ENCODE results near the gene GIT2. TPM values are rescaled to one million over a fixed set of nuclear protein-coding genes. Genes with fewer than 3 reads are reported as not detected.
"Not testable (repeated sequence)": the region's sequence is repeated elsewhere in the genome, so short reads cannot be mapped to it uniquely, and the experiment has no call there.

GIT2 gene
- total RNA-seq, 2 donors from 2014 or later = 24.8 to 26.8 TPM

DNA sequence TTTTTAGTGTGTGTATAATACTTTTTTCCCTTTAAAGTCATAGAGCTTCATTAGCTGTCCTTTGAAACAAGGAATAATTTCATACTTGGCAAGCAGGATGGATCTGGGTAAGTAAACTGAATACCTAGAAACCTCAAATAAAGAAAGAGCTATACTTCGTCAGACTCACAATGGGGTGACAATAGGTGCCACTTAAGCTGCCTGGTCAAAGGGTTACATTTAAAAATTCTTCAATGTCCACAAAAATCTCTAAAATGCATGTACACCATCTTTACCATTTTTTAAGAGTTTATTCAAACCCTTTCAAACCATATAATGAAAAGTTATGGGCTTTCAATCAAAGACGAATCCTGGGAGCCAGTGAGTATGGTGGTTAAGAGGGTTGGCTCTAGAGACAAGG lies 3.1 kb downstream of the GIT2 start:
- Histone ChIP-seq H3K27ac (no peak overlapping the region), H3K4me1 (peaks cover 0 to 27% of the 10 kb centered on the region in 2 donors), H3K36me3 (peaks cover 16% of the 10 kb centered on the region), H3K4me3 (no peak overlapping the region), H3K9me3 (no peaks in the 10 kb centered on the region), H3K27me3 (no peaks in the 10 kb centered on the region)
- no peak for DNase-seq (ENCODE audit: low spot score)
- TF ChIP-seq, protein P1, sequence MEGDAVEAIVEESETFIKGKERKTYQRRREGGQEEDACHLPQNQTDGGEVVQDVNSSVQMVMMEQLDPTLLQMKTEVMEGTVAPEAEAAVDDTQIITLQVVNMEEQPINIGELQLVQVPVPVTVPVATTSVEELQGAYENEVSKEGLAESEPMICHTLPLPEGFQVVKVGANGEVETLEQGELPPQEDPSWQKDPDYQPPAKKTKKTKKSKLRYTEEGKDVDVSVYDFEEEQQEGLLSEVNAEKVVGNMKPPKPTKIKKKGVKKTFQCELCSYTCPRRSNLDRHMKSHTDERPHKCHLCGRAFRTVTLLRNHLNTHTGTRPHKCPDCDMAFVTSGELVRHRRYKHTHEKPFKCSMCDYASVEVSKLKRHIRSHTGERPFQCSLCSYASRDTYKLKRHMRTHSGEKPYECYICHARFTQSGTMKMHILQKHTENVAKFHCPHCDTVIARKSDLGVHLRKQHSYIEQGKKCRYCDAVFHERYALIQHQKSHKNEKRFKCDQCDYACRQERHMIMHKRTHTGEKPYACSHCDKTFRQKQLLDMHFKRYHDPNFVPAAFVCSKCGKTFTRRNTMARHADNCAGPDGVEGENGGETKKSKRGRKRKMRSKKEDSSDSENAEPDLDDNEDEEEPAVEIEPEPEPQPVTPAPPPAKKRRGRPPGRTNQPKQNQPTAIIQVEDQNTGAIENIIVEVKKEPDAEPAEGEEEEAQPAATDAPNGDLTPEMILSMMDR (IDR thresholded peaks at IDR 0.05) = no peak

DNA sequence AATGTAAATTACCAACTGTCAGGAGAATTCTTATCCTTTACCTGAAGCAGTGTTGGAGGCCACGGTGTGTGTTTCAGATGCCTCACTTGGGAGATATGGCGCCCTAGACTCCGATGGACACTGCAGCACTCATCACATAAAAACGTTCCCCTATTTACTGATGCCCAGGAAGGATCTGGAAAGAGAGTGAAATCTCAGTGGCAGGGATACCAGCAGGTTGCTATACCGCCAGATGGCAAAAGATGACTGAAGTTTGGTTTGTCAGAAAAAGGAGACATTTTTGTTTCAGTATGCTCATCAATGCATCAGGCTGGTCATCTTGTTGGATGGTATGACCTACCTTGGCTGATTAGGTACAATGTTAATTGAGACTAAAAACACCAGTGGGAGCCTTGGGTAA lies 4.6 kb downstream of the GIT2 start:
- Histone ChIP-seq H3K36me3 (peaks cover 31% of the 10 kb centered on the region), H3K9me3 (no peaks in the 10 kb centered on the region), H3K4me3 (no peak overlapping the region), H3K27me3 (no peaks in the 10 kb centered on the region), H3K4me1 (peaks cover 0 to 27% of the 10 kb centered on the region in 2 donors), H3K27ac (no peak overlapping the region)
- TF ChIP-seq, protein P1 (IDR thresholded peaks at IDR 0.05) = no peak
- DNase-seq (ENCODE audit: low spot score) = peak; percentile 23

DNA sequence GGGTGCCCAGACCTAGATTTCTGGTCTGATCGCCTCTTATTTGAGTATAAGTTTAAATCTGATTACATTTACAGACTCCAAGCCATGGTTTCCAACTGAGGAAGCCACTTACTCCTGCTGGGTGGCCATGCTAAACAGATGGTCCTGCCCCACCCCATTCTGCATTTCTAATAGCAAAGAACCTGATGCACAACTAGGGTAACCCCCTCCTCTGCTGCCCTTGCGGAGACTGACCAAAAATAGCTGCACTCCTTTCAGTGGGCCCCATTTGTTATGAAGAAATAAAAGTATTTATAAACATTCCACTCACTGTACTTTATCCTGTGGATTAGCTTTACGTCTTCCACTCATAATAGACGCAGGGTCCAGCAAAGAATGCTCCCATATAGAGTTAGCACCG lies 6.8 kb downstream of the GIT2 start:
- Histone ChIP-seq H3K4me1 (peaks cover 0 to 16% of the 10 kb centered on the region in 2 donors), H3K27me3 (no peaks in the 10 kb centered on the region), H3K36me3 (peaks cover 52% of the 10 kb centered on the region), H3K4me3 (no peak overlapping the region), H3K27ac (no peak overlapping the region), H3K9me3 (no peaks in the 10 kb centered on the region)
- TF ChIP-seq, protein P1 (IDR thresholded peaks at IDR 0.05) = no peak
- peak; percentile 32 for DNase-seq (ENCODE audit: low spot score)

DNA sequence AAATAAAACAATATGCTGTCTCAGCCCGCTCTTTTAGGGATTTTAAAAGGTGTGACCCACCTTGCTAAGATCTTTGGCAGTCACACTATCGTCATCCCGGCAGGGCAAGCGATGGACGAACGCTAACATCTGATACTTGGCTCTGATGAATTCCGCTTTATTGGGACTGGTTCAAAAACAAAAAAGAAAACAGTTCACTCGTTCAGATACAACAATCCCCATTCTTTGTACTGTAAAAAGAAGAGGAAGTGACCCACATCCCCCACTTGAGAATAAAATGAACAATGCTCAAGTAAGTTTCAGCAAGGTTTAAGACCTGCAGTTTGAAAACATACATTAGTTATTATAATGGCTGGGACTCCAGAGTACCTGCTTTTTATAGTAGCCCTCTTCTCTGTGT lies 7.3 kb downstream of the GIT2 start:
- TF ChIP-seq, protein P1 (IDR thresholded peaks at IDR 0.05) = no peak

DNA sequence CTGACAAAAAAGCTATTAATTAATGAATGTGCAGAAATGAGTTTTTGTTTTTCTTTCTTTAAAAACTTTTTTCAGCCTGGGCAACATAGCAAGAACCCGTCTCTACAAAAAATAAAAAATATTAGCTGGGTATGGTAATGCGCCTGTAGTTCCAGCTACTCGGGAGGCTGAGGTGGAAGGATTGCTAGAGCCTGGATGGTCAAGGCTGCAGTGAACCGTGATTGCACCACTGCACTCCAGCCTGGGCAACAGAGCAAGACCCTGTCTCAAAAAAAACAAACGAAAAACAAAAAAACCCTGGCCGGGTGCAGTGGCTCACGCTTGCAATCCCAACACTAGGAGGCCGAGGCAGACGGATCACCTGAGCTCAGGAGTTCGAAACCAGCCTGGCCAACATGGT lies 7.9 kb downstream of the GIT2 start:
- Histone ChIP-seq H3K4me3 (no peak overlapping the region), H3K27ac (no peak overlapping the region), H3K36me3 (peaks cover 63% of the 10 kb centered on the region), H3K9me3 (no peaks in the 10 kb centered on the region), H3K4me1 (peaks cover 0 to 12% of the 10 kb centered on the region in 2 donors), H3K27me3 (no peaks in the 10 kb centered on the region)
- TF ChIP-seq, protein P1 (IDR thresholded peaks at IDR 0.05) = no peak
- peak; percentile 30 for DNase-seq (ENCODE audit: low spot score)

More for the DNA sequence above, 7.3 kb downstream of the GIT2 start:
- no peaks in the 10 kb centered on the region for H3K27me3 ChIP-seq
- H3K36me3 ChIP-seq = peaks cover 56% of the 10 kb centered on the region
- no peak overlapping the region for H3K27ac ChIP-seq
- H3K9me3 ChIP-seq = no peaks in the 10 kb centered on the region
- no peak for DNase-seq (ENCODE audit: low spot score)
- peaks cover 0 to 12% of the 10 kb centered on the region in 2 donors for H3K4me1 ChIP-seq
- H3K4me3 ChIP-seq = no peak overlapping the region

DNA sequence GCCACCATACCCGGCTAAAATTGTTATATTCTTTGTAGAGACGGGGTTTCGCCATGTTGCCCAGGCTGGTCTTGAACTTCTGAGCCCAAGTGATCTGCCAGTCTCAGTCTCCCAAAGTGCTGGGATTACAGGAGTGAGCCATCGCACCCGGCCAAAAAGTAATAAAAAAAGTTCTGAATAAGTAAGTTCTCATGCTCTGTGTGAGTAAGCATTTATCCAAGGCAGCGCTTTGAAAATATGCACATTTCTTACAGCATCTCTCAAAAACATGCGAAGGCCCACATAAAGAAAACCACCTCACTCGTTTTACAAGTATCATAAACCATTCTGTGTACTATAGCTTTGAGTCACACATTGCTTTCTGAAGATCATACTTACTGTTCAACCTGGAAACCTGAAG lies 8.6 kb downstream of the GIT2 start:
- TF ChIP-seq, protein P1 (IDR thresholded peaks at IDR 0.05) = no peak
- no peaks in the 10 kb centered on the region for H3K27me3 ChIP-seq
- H3K36me3 ChIP-seq = peaks cover 69% of the 10 kb centered on the region
- no peak overlapping the region for H3K27ac ChIP-seq
- DNase-seq (ENCODE audit: low spot score) = peak; percentile 28
- no peaks in the 10 kb centered on the region for H3K9me3 ChIP-seq
- no peak overlapping the region for H3K4me3 ChIP-seq
- peaks cover 0 to 10% of the 10 kb centered on the region in 2 donors for H3K4me1 ChIP-seq

DNA sequence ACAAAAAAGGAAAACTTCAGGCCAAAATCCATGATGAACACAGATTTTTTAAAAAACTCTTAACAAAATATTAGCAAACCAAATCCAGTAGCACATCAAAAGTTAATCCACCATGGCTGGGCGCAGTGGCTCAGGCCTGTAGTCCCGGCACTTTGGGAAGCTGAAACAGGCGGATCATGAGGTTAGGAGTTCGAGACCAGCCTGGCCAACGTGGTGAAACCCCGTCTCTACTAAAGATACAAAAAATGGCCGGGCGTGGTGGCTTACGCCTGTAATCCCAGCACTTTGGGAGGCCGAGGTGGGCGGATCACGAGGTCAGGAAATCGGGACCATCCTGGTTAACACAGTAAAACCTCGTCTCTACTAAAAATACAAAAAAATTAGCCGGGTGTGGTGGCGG lies 9.9 kb downstream of the GIT2 start:
- not testable (repeated sequence) for H3K27me3 ChIP-seq, H3K9me3 ChIP-seq, H3K4me1 ChIP-seq, H3K4me3 ChIP-seq, H3K27ac ChIP-seq
- DNase-seq (ENCODE audit: low spot score) = peak; percentile 51
- H3K36me3 ChIP-seq = peaks cover 81% of the 10 kb centered on the region

All from right atrium auricular region (tissue), 2 donors.